Cerebellar nuclear complex (tissue), 1 donor: ENCODE results near the gene CTNNA3.

ENCODE experiments used
- DNase-seq, 2 experiments: peaks; one replicate each; lab custom pipeline; 2025; lab: John Stamatoyannopoulos, UW

CTNNA3 gene

GRCh38 chr10:67114945-67115344 lies 581.0 kb downstream of the CTNNA3 start:
- no peak for DNase-seq

- DNase-seq: no peak
These were observed 583.2 kb downstream of the CTNNA3 start for GRCh38 chr10:67112765-67113164.

GRCh38 chr10:67110286-67110685 lies 585.7 kb downstream of the CTNNA3 start:
- DNase-seq: no peak

- DNase-seq: no peak
These were observed 588.3 kb downstream of the CTNNA3 start for GRCh38 chr10:67107670-67108069.

GRCh38 chr10:67100951-67101350 lies 595.0 kb downstream of the CTNNA3 start:
- no peak for DNase-seq

- DNase-seq: no peak
These were observed 597.5 kb downstream of the CTNNA3 start for GRCh38 chr10:67098461-67098860.

- DNase-seq: no peak
These were observed 600.5 kb downstream of the CTNNA3 start for GRCh38 chr10:67095531-67095930.

GRCh38 chr10:67088036-67088435 lies 608.0 kb downstream of the CTNNA3 start:
- DNase-seq: peak in 1 of 2 experiments; percentile 37

- DNase-seq: no peak
These were observed 608.9 kb downstream of the CTNNA3 start for GRCh38 chr10:67087135-67087425.

- no peak for DNase-seq
These were observed 609.5 kb downstream of the CTNNA3 start for GRCh38 chr10:67086327-67087134.

- no peak for DNase-seq
These were observed 616.9 kb downstream of the CTNNA3 start for GRCh38 chr10:67079126-67079525.

GRCh38 chr10:67077376-67077775 lies 618.6 kb downstream of the CTNNA3 start:
- no peak for DNase-seq

GRCh38 chr10:67076144-67076543 lies 619.9 kb downstream of the CTNNA3 start:
- no peak for DNase-seq

- no peak for DNase-seq
These were observed 620.5 kb downstream of the CTNNA3 start for GRCh38 chr10:67075491-67075971.

GRCh38 chr10:67072654-67073053 lies 623.3 kb downstream of the CTNNA3 start:
- DNase-seq: no peak

GRCh38 chr10:67050415-67050814 lies 645.6 kb downstream of the CTNNA3 start:
- DNase-seq: no peak

GRCh38 chr10:67049988-67050387 lies 646.0 kb downstream of the CTNNA3 start:
- no peak for DNase-seq

GRCh38 chr10:67046507-67046906 lies 649.5 kb downstream of the CTNNA3 start:
- DNase-seq: no peak

- no peak for DNase-seq
These were observed 650.6 kb downstream of the CTNNA3 start for GRCh38 chr10:67045404-67045803.

GRCh38 chr10:67043041-67043440 lies 653.0 kb downstream of the CTNNA3 start:
- no peak for DNase-seq

GRCh38 chr10:67036808-67037207 lies 659.2 kb downstream of the CTNNA3 start:
- DNase-seq: no peak

GRCh38 chr10:67033878-67034277 lies 662.1 kb downstream of the CTNNA3 start:
- no peak for DNase-seq

GRCh38 chr10:67022099-67022498 lies 673.9 kb downstream of the CTNNA3 start:
- DNase-seq: no peak

GRCh38 chr10:67017218-67017617 lies 678.8 kb downstream of the CTNNA3 start:
- no peak for DNase-seq
